ENCODE results near the gene TNS1. TPM values are rescaled to one million over a fixed set of nuclear protein-coding genes. Genes with fewer than 3 reads are reported as not detected.

Gene TNS1
- total and polyA plus RNA-seq, 9 of the 15 experiments (the other 6 are each of a cell fraction or from before 2014, with no cell fraction given): 0.13 to 2.7 (median 0.77) TPM

DNA sequence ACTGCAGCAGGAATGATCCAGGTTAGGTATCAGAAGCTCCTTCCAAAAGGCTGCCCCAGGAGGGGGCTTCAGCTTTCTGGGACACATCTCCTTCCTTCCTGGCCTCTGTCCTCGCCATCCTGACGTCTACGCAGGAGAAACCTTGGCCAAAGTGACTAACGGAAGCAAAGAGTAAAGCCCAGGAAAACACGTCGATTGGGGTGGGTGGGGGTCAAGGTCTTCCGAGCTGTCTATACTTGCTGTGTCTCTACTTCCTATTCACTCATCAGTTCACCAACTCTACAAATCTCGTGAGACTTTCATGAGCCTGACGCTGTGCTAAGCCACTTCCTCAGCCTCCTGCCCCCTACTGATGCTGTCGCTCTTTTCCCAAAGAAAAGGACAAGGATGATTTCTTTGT lies 212.6 kb downstream of the TNS1 start:
- no peaks in the 10 kb centered on the region for H3K79me2 ChIP-seq (ENCODE audit: control insufficient read depth, insufficient read depth, low read length)
- H4K20me1 ChIP-seq (replicated peaks; ENCODE audit: control insufficient read depth, insufficient read depth, low read length): no peaks in the 10 kb centered on the region; the same call in 1 of the 2 replicates
- ChIA-PET POLR2A (interaction anchor here (0.7 to 0.8 kb wide), 5 partner anchors 38 to 566 kb away, joined by 3 to 4 read pairs (median 3); partner anchors contain the start of gene CATIP), CTCF (ENCODE audit: low intra/inter-chr PET ratio) (interaction anchor here (0.6 to 2.0 kb wide), 3 partner anchors 97 to 189 kb away, joined by 5 to 13 read pairs (median 5); no protein-coding TSS in a partner anchor)
- no TSS peak for BruUV-seq (replicated peaks)
- TF ChIP-seq SPI1 (IDR thresholded peaks at IDR 0.05; ENCODE audit: borderline replicate concordance, low read depth, low read length): peak; percentile 65; the same call in 1 of the 2 replicates
- no peak for TF ChIP-seq CSDE1 (IDR thresholded peaks at IDR 0.05)
- TF ChIP-seq ZNF696 (CRISPR knock-in tag; conservative IDR thresholded peaks at IDR 0.05): no peak
- peak; percentile 68 for TF ChIP-seq CHD2 (IDR thresholded peaks at IDR 0.05; ENCODE audit: low read depth, low read length)
- TF ChIP-seq PTTG1 (tag; IDR thresholded peaks at IDR 0.05; ENCODE audit: low read depth): no peak
- TF ChIP-seq, protein P1, sequence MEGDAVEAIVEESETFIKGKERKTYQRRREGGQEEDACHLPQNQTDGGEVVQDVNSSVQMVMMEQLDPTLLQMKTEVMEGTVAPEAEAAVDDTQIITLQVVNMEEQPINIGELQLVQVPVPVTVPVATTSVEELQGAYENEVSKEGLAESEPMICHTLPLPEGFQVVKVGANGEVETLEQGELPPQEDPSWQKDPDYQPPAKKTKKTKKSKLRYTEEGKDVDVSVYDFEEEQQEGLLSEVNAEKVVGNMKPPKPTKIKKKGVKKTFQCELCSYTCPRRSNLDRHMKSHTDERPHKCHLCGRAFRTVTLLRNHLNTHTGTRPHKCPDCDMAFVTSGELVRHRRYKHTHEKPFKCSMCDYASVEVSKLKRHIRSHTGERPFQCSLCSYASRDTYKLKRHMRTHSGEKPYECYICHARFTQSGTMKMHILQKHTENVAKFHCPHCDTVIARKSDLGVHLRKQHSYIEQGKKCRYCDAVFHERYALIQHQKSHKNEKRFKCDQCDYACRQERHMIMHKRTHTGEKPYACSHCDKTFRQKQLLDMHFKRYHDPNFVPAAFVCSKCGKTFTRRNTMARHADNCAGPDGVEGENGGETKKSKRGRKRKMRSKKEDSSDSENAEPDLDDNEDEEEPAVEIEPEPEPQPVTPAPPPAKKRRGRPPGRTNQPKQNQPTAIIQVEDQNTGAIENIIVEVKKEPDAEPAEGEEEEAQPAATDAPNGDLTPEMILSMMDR (IDR thresholded peaks at IDR 0.05 in 2 of 3, conservative IDR thresholded peaks at IDR 0.05 in 1 of 3; ENCODE audit: insufficient read depth in 2 of 3, low read depth in 1 of 3, low read length in 3 of 3): 0 out of 6 replicates have a peak, but pooled peaks of 1 of the 3 experiments have one; percentile 2
- ATAC-seq (peak; percentile 77), FAIRE-seq (no peak), DNase-seq (ENCODE audit: extremely low read depth in 1 of 4, low spot score in 3 of 4) (peak in 1 of 4 experiments; percentile 3)
- H2AFZ ChIP-seq (ENCODE audit: low read depth, low read length): peak overlapping the region; percentile 83
- H3K36me3 ChIP-seq (ENCODE audit: control insufficient read depth, insufficient read depth, low read length): no peaks in the 10 kb centered on the region
- no peaks in the 10 kb centered on the region for H3K9me1 ChIP-seq (ENCODE audit: control insufficient read depth, insufficient read depth, low read length)
- H3K9ac ChIP-seq (ENCODE audit: insufficient read depth in 1 of 2, low read depth in 2 of 2, low read length in 2 of 2): peak overlapping the region in 1 of 2 experiments; percentile 68; a peak in 1 of 4 replicates
- H3K27ac ChIP-seq (ENCODE audit: extremely low read depth, low read depth, low read length): no peak overlapping the region
- in situ Hi-C loops (cut with MboI) (loop anchor here (5.0 kb wide), 1 partner anchor 97 kb away; no protein-coding TSS in a partner anchor), intact Hi-C loops (cut with micrococcal nuclease) (no loop called here)
- no peaks in the 10 kb centered on the region for H3K9me3 ChIP-seq (replicated peaks; ENCODE audit: control insufficient read depth, insufficient read depth, low read depth, low read length)
- H3K4me3 ChIP-seq: no peak overlapping the region
- no peaks in the 10 kb centered on the region for H3K27me3 ChIP-seq (ENCODE audit: control insufficient read depth in 2 of 2, insufficient read depth in 2 of 2, low read length in 2 of 2)
- H3K4me1 ChIP-seq (replicated peaks in 1 of 2; ENCODE audit: control insufficient read depth in 2 of 2, insufficient read depth in 2 of 2, low read length in 2 of 2): peaks cover 11% of the 10 kb centered on the region in 2 experiments; a peak in 4 of 5 replicates
- peak overlapping the region; percentile 49 for H3K4me2 ChIP-seq (ENCODE audit: insufficient read depth, low read length)
- 14% methylated on average over 9 of the region's 10 CpGs for WGBS (ENCODE audit: insufficient coverage, low coverage, missing lambda C conversion rate)

Data from K562 (cell line).